ENCODE results near the gene HELLS.
"Not testable (repeated sequence)": the region's sequence is repeated elsewhere in the genome, so short reads cannot be mapped to it uniquely, and the experiment has no call there.

Gene HELLS

DNA sequence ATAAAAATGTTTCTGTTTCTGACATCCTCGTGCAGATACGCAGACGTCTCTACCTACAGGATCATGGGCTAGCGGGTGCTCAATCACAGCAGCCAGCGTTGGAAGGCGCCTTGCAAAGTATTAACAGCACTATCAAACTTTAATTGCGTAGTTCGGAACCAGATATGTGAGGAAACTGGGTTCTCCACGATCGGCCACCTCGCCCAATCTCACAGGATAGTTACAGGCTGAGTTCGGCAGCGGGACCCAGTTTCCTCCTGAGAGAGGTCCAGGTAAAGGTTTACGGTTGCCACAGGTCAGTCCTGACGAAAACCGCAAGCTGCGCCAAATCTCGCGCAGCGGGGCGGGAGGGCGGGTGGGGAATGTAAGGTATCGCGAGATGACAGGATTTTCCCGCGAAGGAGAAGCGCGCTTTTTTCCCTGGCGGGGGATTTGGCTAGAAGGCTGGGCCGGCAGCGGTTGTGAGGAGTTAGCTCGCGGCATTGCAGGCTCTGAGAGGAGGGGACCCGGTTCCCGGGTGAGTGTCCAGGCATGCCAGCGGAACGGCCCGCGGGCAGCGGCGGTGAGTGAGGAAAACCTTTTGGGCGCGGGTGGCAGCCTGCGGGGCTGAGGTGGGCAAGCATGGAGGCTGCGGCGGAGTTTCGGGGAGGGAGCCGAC, at the start of gene HELLS:
Gene HELLS (plus strand): TSS at position 398 of the 658 bp plus-strand sequence. CDS start 134 bp downstream, at position 532.
- DNase-seq (ENCODE audit: low spot score) = peak; percentile 84
- TF ChIP-seq, protein P1, sequence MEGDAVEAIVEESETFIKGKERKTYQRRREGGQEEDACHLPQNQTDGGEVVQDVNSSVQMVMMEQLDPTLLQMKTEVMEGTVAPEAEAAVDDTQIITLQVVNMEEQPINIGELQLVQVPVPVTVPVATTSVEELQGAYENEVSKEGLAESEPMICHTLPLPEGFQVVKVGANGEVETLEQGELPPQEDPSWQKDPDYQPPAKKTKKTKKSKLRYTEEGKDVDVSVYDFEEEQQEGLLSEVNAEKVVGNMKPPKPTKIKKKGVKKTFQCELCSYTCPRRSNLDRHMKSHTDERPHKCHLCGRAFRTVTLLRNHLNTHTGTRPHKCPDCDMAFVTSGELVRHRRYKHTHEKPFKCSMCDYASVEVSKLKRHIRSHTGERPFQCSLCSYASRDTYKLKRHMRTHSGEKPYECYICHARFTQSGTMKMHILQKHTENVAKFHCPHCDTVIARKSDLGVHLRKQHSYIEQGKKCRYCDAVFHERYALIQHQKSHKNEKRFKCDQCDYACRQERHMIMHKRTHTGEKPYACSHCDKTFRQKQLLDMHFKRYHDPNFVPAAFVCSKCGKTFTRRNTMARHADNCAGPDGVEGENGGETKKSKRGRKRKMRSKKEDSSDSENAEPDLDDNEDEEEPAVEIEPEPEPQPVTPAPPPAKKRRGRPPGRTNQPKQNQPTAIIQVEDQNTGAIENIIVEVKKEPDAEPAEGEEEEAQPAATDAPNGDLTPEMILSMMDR (IDR thresholded peaks at IDR 0.05; ENCODE audit: extremely low read depth, missing control alignments) = no peak

GRCh38 chr10:94496010-94496409, 49.6 kb upstream of the HELLS start:
- TF ChIP-seq, protein P1 (IDR thresholded peaks at IDR 0.05; ENCODE audit: extremely low read depth, missing control alignments) = no peak
- peak; percentile 27 for DNase-seq (ENCODE audit: low spot score)

DNA sequence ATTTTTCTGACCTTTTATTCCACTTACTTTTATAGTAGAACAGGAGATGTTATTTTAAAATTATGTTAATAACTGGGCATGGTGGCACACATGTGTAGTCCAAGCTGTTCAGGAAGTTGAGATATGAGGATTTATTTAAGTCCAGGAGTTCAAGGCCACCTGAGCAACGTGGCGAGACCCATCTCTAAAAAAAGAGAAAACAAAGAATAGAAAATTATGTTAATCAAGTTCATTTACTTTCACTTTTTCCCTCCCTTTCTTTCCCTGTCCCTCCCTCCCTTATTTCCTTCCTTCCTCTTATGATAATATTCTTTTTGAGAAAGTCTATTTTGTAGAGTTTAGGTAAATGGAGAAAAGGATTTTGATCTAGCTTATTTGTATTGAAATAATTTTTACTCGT, 48.9 kb upstream of the HELLS start:
- TF ChIP-seq, protein P1 (IDR thresholded peaks at IDR 0.05; ENCODE audit: extremely low read depth, missing control alignments) = no peak
- DNase-seq (ENCODE audit: low spot score) = no peak

DNA sequence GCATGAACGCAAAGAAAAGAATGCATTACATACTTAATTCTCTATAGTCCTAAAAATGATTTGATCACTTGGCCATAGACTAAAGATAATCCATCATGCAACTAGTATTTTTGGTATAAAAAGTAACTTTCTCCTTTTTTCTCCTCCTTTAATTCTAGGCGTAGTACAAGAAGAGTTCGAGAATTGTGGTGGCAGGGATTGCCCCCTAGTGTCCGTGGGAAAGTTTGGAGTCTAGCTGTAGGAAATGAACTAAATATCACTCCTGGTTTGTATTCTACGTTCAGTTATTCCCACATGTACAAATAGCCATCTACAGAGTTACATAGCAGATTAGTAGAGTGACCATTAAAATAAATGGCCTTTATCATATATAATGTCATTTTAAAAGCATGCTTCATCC, 45.5 kb upstream of the HELLS start:
- no peak for DNase-seq (ENCODE audit: low spot score)
- TF ChIP-seq, protein P1 (IDR thresholded peaks at IDR 0.05; ENCODE audit: extremely low read depth, missing control alignments) = no peak

DNA sequence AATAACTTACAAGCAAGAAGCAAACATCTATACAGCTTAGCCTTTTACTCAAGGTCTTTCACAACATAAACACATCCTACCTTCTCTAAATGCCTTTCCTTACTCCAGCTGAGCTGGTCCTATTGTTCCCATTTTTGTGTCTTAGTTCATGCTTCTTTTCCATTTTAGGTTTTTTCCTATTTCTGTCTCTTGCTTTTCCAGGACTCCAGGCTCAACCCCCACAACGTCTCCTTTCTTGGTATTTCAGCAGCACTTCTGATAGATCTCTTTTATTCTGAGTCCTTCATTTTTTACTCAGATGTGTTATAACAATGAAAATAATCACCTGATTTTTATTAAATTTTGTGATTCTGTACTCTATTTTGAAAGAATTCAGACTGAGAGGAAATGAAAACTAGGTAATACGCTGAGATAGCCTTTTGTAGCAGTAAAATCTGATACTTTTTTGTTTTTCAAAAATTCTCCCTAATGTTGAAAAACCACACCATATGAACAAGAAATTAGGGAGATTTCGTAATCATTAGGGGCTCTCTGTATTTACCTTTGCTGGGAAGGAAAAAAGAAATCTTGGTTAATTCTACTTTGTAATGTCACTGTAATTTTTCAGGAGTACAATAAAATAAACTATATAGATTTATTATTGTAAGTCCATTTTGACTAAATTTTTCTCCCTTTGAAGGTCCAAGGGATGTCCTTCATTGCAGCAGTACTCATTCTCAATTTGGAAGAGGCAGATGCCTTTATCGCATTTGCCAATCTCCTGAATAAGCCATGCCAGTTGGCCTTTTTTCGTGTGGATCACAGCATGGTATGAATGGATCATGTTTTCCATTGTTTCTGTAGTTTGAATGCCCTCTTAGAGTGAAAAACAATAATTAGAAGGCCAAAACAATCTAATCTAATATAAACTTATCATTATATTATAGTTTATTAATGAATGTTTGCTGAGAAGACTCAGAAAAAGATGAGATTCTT, 24.0 kb upstream of the HELLS start:
- TF ChIP-seq, protein P1 (IDR thresholded peaks at IDR 0.05; ENCODE audit: extremely low read depth, missing control alignments) = no peak
- DNase-seq (ENCODE audit: low spot score) = no peak

- TF ChIP-seq, protein P1 (IDR thresholded peaks at IDR 0.05; ENCODE audit: extremely low read depth, missing control alignments) = no peak
- no peak for DNase-seq (ENCODE audit: low spot score)
Measured at GRCh38 chr10:94524146-94524545, 21.4 kb upstream of the HELLS start.

DNA sequence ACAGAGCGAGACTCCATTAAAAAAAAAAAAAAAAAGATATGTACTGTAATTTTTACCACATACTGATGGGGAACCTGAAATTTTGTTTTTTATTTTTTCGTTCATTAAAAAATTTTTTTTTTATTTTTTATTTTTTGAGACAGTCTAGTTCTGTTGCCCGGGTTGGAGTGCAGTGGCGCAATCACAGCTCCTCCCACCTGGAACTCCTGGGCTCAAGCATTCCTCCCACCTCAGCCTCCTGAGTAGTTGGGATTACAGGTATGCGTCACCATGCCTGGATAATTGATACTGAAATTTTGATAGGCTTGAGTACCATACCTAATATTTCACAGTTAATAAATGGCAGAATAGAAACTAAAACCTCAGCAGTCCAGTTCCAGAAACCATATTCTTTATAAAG, 20.9 kb upstream of the HELLS start:
- TF ChIP-seq, protein P1 (IDR thresholded peaks at IDR 0.05; ENCODE audit: extremely low read depth, missing control alignments) = no peak
- no peak for DNase-seq (ENCODE audit: low spot score)

- not testable (repeated sequence) for DNase-seq (ENCODE audit: low spot score)
Measured at GRCh38 chr10:94531550-94531949, 14.0 kb upstream of the HELLS start.
